HEK293T (cell line): ENCODE results near the gene HCFC2.

Experiments
- CTCF ChIA-PET: fragments of 350-600 bp; formaldehyde crosslinking; extraction: SDS; loops from one replicate; lab custom pipeline; 2021; ENCODE audit warnings: antibody characterized with exemption, inconsistent platforms; lab: Yijun Ruan, JAX
- POLR2A ChIA-PET: fragments of 350-600 bp; formaldehyde crosslinking; extraction: SDS; loops from one replicate; lab custom pipeline; 2020; ENCODE audit warnings: antibody characterized with exemption, inconsistent platforms; lab: Yijun Ruan, JAX
- DNase-seq: peaks from one replicate; pipeline ENCODE4 v3.0.0; 2012; ENCODE audit warnings: mixed read lengths; ENCODE audit errors: extremely low spot score
- ARNT ChIP-seq: fragments of 450-650 bp; IDR thresholded peaks from 2 replicates; pipeline ENCODE4 v1.6.1; 2017; ENCODE audit warnings: mild to moderate bottlenecking
- BHLHE40 ChIP-seq: fragments of 450-650 bp; IDR thresholded peaks from 2 replicates; pipeline ENCODE4 v1.6.1; 2016; ENCODE audit warnings: mild to moderate bottlenecking, moderate library complexity, borderline replicate concordance
- CTBP1 ChIP-seq: fragments of 450-650 bp; IDR thresholded peaks from 2 replicates; pipeline ENCODE4 v1.6.1; 2016; ENCODE audit warnings: borderline replicate concordance
- ELF4 ChIP-seq: fragments of 450-650 bp; IDR thresholded peaks from 2 replicates; pipeline ENCODE4 v1.6.1; 2017; ENCODE audit warnings: antibody characterized with exemption
- FOXA1 ChIP-seq: fragments of 450-650 bp; IDR thresholded peaks from 2 replicates; pipeline ENCODE4 v1.6.1; 2016; ENCODE audit warnings: mild to moderate bottlenecking
- FOXK2 ChIP-seq: fragments of 450-650 bp; IDR thresholded peaks from 2 replicates; pipeline ENCODE4 v1.6.1; 2016; ENCODE audit warnings: mild to moderate bottlenecking
- FOXM1 ChIP-seq: fragments of 450-650 bp; IDR thresholded peaks from 2 replicates; pipeline ENCODE4 v1.6.1; 2017; ENCODE audit warnings: mild to moderate bottlenecking, borderline replicate concordance
- HDGF ChIP-seq: fragments of 450-650 bp; IDR thresholded peaks from 2 replicates; pipeline ENCODE4 v1.6.1; 2017; ENCODE audit warnings: antibody characterized with exemption, borderline replicate concordance
- L3MBTL2 ChIP-seq: fragments of 450-650 bp; conservative IDR thresholded peaks from 2 replicates; pipeline ENCODE4 v1.6.1; 2016; ENCODE audit warnings: mild to moderate bottlenecking
- LEF1 ChIP-seq: fragments of 450-650 bp; IDR thresholded peaks from 2 replicates; pipeline ENCODE4 v1.6.1; 2017; ENCODE audit warnings: mild to moderate bottlenecking, borderline replicate concordance
- NFRKB ChIP-seq: fragments of 450-650 bp; IDR thresholded peaks from 2 replicates; pipeline ENCODE4 v1.6.1; 2016; ENCODE audit warnings: mild to moderate bottlenecking, moderate library complexity
- PKNOX1 ChIP-seq: fragments of 450-650 bp; IDR thresholded peaks from 2 replicates; pipeline ENCODE4 v1.6.1; 2016
- SP1 ChIP-seq: fragments of 450-650 bp; IDR thresholded peaks from 2 replicates; pipeline ENCODE4 v1.6.1; 2017
- SUZ12 ChIP-seq: fragments of 450-650 bp; IDR thresholded peaks from 2 replicates; pipeline ENCODE4 v1.6.1; 2016; ENCODE audit warnings: mild to moderate bottlenecking
- TARDBP ChIP-seq: fragments of 450-650 bp; IDR thresholded peaks from 2 replicates; pipeline ENCODE4 v1.6.1; 2016
- ZNF384 ChIP-seq: fragments of 450-650 bp; IDR thresholded peaks from 2 replicates; pipeline ENCODE4 v1.6.1; 2016

HCFC2 gene

GRCh38 chr12:104055686-104056388, 8.5 kb upstream of the HCFC2 start:
- TF ChIP-seq CTBP1 (no peak), FOXK2 (no peak), ELF4 (no peak), TARDBP (no peak)
- CTCF ChIA-PET: no interaction called here
- no peak for DNase-seq
- POLR2A ChIA-PET: interaction anchor here (1.2 kb wide), 1 partner anchor 9 kb away, joined by 3 read pairs; the partner anchor contains the start of gene HCFC2

GRCh38 chr12:104056419-104056972, 7.8 kb upstream of the HCFC2 start:
- CTCF ChIA-PET: no interaction called here
- POLR2A ChIA-PET: no interaction called here
- no peak for DNase-seq
- no peak for TF ChIP-seq HDGF
- no peak for TF ChIP-seq FOXA1
- no peak for TF ChIP-seq FOXK2
- TF ChIP-seq SUZ12: no peak
- TF ChIP-seq LEF1: no peak
- no peak for TF ChIP-seq PKNOX1
- no peak for TF ChIP-seq ELF4
- no peak for TF ChIP-seq FOXM1
- no peak for TF ChIP-seq TARDBP
- TF ChIP-seq ARNT: no peak
- TF ChIP-seq BHLHE40: no peak
- no peak for TF ChIP-seq SP1
- TF ChIP-seq CTBP1: no peak

- peak; percentile 33 for DNase-seq
- TF ChIP-seq CTBP1: no peak
- no peak for TF ChIP-seq TARDBP
- no peak for TF ChIP-seq LEF1
- no peak for TF ChIP-seq L3MBTL2
- TF ChIP-seq ELF4: no peak
- TF ChIP-seq ARNT: no peak
- TF ChIP-seq FOXK2: no peak
- TF ChIP-seq ZNF384: no peak
- TF ChIP-seq FOXM1: no peak
- TF ChIP-seq SP1: no peak
- TF ChIP-seq NFRKB: no peak
- POLR2A ChIA-PET: interaction anchor here (1.1 kb wide), 1 partner anchor 92 kb away, joined by 3 read pairs; the partner anchor contains the start of gene TDG
- CTCF ChIA-PET: interaction anchor here (0.7 to 1.2 kb wide), 4 partner anchors 46 to 126 kb away, joined by 3 to 12 read pairs (median 3); no protein-coding TSS in a partner anchor
Observed at GRCh38 chr12:104057771-104058197, 6.5 kb upstream of the HCFC2 start.

GRCh38 chr12:104058802-104059201, 5.5 kb upstream of the HCFC2 start:
- TF ChIP-seq FOXM1 (no peak), HDGF (no peak), L3MBTL2 (no peak), NFRKB (no peak), LEF1 (no peak), SUZ12 (no peak), CTBP1 (no peak)
- POLR2A ChIA-PET: interaction anchor here (1.1 kb wide), 1 partner anchor 93 kb away, joined by 3 read pairs; the partner anchor contains the start of gene TDG
- CTCF ChIA-PET: interaction anchor here (0.9 to 1.2 kb wide), 4 partner anchors 45 to 125 kb away, joined by 3 to 12 read pairs (median 4); no protein-coding TSS in a partner anchor
- DNase-seq: no peak

GRCh38 chr12:104059963-104060362, 4.4 kb upstream of the HCFC2 start:
- TF ChIP-seq BHLHE40: no peak
- TF ChIP-seq SP1: no peak
- no peak for TF ChIP-seq ARNT
- no peak for TF ChIP-seq ELF4
- TF ChIP-seq ZNF384: no peak
- CTCF ChIA-PET: interaction anchor here (0.9 kb wide), 1 partner anchor 49 kb away, joined by 5 read pairs; no protein-coding TSS in a partner anchor
- POLR2A ChIA-PET: no interaction called here
- DNase-seq: no peak

- ChIA-PET CTCF (no interaction called here), POLR2A (no interaction called here)
- TF ChIP-seq ARNT (no peak), PKNOX1 (peak; percentile 33; the same call in 1 of the 2 replicates)
- no peak for DNase-seq
Observed at GRCh38 chr12:104060791-104061190, 3.5 kb upstream of the HCFC2 start.

GRCh38 chr12:104063712-104064030, 660 bp upstream of the HCFC2 start:
- CTCF ChIA-PET: interaction anchor here (1.0 kb wide), 1 partner anchor 45 kb away, joined by 3 read pairs; no protein-coding TSS in a partner anchor

More at GRCh38 chr12:104063712-104064030, 660 bp upstream of the HCFC2 start:
- no peak for TF ChIP-seq L3MBTL2
- TF ChIP-seq FOXA1: no peak
- TF ChIP-seq ZNF384: no peak
- no peak for TF ChIP-seq PKNOX1
- TF ChIP-seq ELF4: no peak
- TF ChIP-seq SP1: no peak
- TF ChIP-seq HDGF: no peak
- TF ChIP-seq SUZ12: no peak
- no peak for TF ChIP-seq BHLHE40
- no peak for TF ChIP-seq FOXK2
- no peak for TF ChIP-seq TARDBP
- no peak for TF ChIP-seq CTBP1
- TF ChIP-seq ARNT: no peak
- TF ChIP-seq LEF1: no peak
- no peak for TF ChIP-seq NFRKB
- no peak for TF ChIP-seq FOXM1
- POLR2A ChIA-PET: interaction anchor here (0.8 to 2.4 kb wide), 8 partner anchors 9 to 98 kb away, joined by 3 to 14 read pairs (median 4); partner anchors contain the start of genes GLT8D2, NFYB and TDG
- DNase-seq: no peak
